RWPE2 (cell line): ENCODE data around the gene NRK.
"Not testable (repeated sequence)": the region's sequence is repeated elsewhere in the genome, so short reads cannot be mapped to it uniquely, and the experiment has no call there.

Source experiments
- ATAC-seq: fragments of 200-7000 bp; cut with Tn5 transposase; 3 replicates; pipeline ENCODE4 v1.9.1; 2021; ENCODE audit warnings: low read depth
- DNase-seq: peaks from one replicate; pipeline ENCODE4 v3.0.0-alpha.2; 2020; ENCODE audit warnings: low spot score
- H3K27ac ChIP-seq: fragments of 450-650 bp; 2 replicates; pipeline ENCODE4 v1.5.1; 2017; ENCODE audit warnings: mild to moderate bottlenecking; ENCODE audit not compliant: poor library complexity, severe bottlenecking
- H3K27me3 ChIP-seq: fragments of 250-450 bp; sonication (Bioruptor Pico); 2 replicates; pipeline ENCODE4 v1.5.1; 2021; ENCODE audit warnings: mild to moderate bottlenecking, moderate library complexity; ENCODE audit not compliant: insufficient read depth, poor library complexity, severe bottlenecking
- H3K36me3 ChIP-seq: fragments of 250-450 bp; sonication (Bioruptor Pico); 2 replicates; pipeline ENCODE4 v1.5.1; 2020; ENCODE audit warnings: low read depth, mild to moderate bottlenecking, moderate library complexity
- H3K4me1 ChIP-seq: fragments of 250-450 bp; sonication (Bioruptor Pico); 2 replicates; pipeline ENCODE4 v1.5.1; 2021; ENCODE audit warnings: mild to moderate bottlenecking, moderate library complexity; ENCODE audit not compliant: insufficient read depth, poor library complexity, severe bottlenecking
- H3K4me3 ChIP-seq: fragments of 250-450 bp; sonication (Bioruptor Pico); 2 replicates; pipeline ENCODE4 v1.5.1; 2021; ENCODE audit warnings: mild to moderate bottlenecking, moderate library complexity; ENCODE audit not compliant: severe bottlenecking
- H3K9me3 ChIP-seq: fragments of 250-450 bp; sonication (Bioruptor Pico); 2 replicates; pipeline ENCODE4 v1.5.1; 2021; ENCODE audit warnings: mild to moderate bottlenecking, moderate library complexity; ENCODE audit not compliant: severe bottlenecking
- CTCF ChIP-seq: fragments of 450-650 bp; IDR thresholded peaks from one replicate; pipeline ENCODE4 v1.5.1; 2017; ENCODE audit warnings: mild to moderate bottlenecking, moderate library complexity; ENCODE audit not compliant: poor library complexity, severe bottlenecking

The NRK gene

GRCh38 chrX:105975382-105975781, 153.0 kb downstream of the NRK start:
- Histone ChIP-seq H3K27me3 (no peaks in the 10 kb centered on the region), H3K36me3 (no peaks in the 10 kb centered on the region), H3K4me3 (no peak overlapping the region), H3K4me1 (no peaks in the 10 kb centered on the region), H3K9me3 (no peaks in the 10 kb centered on the region), H3K27ac (no peak overlapping the region)
- ATAC-seq (no peak), DNase-seq (no peak)
- peak; percentile 23 for TF ChIP-seq CTCF

- H3K4me1 ChIP-seq = no peaks in the 10 kb centered on the region
- ATAC-seq = no peak
- H3K27me3 ChIP-seq = no peaks in the 10 kb centered on the region
- DNase-seq = no peak
- no peaks in the 10 kb centered on the region for H3K9me3 ChIP-seq
- H3K4me3 ChIP-seq = no peak overlapping the region
- H3K36me3 ChIP-seq = no peaks in the 10 kb centered on the region
- TF ChIP-seq CTCF = no peak
- H3K27ac ChIP-seq = no peak overlapping the region
Observed at GRCh38 chrX:105981772-105982485, 159.6 kb downstream of the NRK start.

- H3K27ac ChIP-seq, H3K36me3 ChIP-seq, H3K4me3 ChIP-seq, ATAC-seq, H3K4me1 ChIP-seq, H3K27me3 ChIP-seq, DNase-seq, H3K9me3 ChIP-seq: not testable (repeated sequence)
Observed at GRCh38 chrX:105988487-105988886, 166.1 kb downstream of the NRK start.

- Histone ChIP-seq H3K36me3 (no peaks in the 10 kb centered on the region), H3K27me3 (no peaks in the 10 kb centered on the region), H3K4me3 (no peak overlapping the region), H3K27ac (no peak overlapping the region), H3K9me3 (no peaks in the 10 kb centered on the region), H3K4me1 (no peaks in the 10 kb centered on the region)
- TF ChIP-seq CTCF = no peak
- no peak for ATAC-seq
- DNase-seq = no peak
Observed at GRCh38 chrX:105999294-105999693, 177.0 kb downstream of the NRK start.

- no peak overlapping the region for H3K27ac ChIP-seq
- H3K4me3 ChIP-seq = no peak overlapping the region
- H3K27me3 ChIP-seq = no peaks in the 10 kb centered on the region
- H3K9me3 ChIP-seq = no peaks in the 10 kb centered on the region
- no peak for TF ChIP-seq CTCF
- ATAC-seq = no peak
- no peak for DNase-seq
- H3K4me1 ChIP-seq = no peaks in the 10 kb centered on the region
- no peaks in the 10 kb centered on the region for H3K36me3 ChIP-seq
Observed at GRCh38 chrX:106000203-106000602, 177.9 kb downstream of the NRK start.

- not testable (repeated sequence) for H3K4me3 ChIP-seq, DNase-seq, H3K27me3 ChIP-seq, H3K36me3 ChIP-seq, H3K4me1 ChIP-seq, ATAC-seq, H3K27ac ChIP-seq, H3K9me3 ChIP-seq
Observed at GRCh38 chrX:106000609-106001008, 178.3 kb downstream of the NRK start.
